Right atrium auricular region (tissue), 2 donors: ENCODE results near the gene SLC16A12. TPM values are rescaled to one million over a fixed set of nuclear protein-coding genes. Genes with fewer than 3 reads are reported as not detected.

Experiments used
- DNase-seq: peaks from one replicate; pipeline ENCODE4 v3.0.0-alpha.2; 2019; ENCODE audit warnings: low spot score
- H3K27ac ChIP-seq, 2 donors: fragments of 200-600 bp; sonication (generic); 1 replicate in 1 of 2; 2 replicates in 1 of 2; pipeline ENCODE4 v1.5.1; 2016 to 2019
- H3K27me3 ChIP-seq, 2 donors: fragments of 200-600 bp; sonication (generic); one replicate each; pipeline versions ENCODE4 v1.5.1 to v1.6.0; 2017 to 2019
- H3K36me3 ChIP-seq: fragments of 200-600 bp; sonication (generic); one replicate; pipeline ENCODE4 v1.5.1; 2016
- H3K4me1 ChIP-seq, 2 donors: fragments of 200-600 bp; sonication (generic); one replicate each; pipeline versions ENCODE4 v1.5.1 to v1.6.0; 2017 to 2019
- H3K4me3 ChIP-seq, 2 donors: fragments of 200-600 bp; sonication (generic); 1 replicate in 1 of 2; 2 replicates in 1 of 2; pipeline ENCODE4 v1.5.1; 2017 to 2019; ENCODE audit warnings: mild to moderate bottlenecking in 1 of 2, moderate library complexity in 1 of 2
- H3K9me3 ChIP-seq, 2 donors: fragments of 200-600 bp; sonication (generic); one replicate each; pipeline ENCODE4 v1.5.1; 2019
- total RNA-seq, 2 donors: library from RNA; depleted of rRNA; stranded (reverse); fragments of >200 nt; gene quantifications; one replicate each; pipeline ENCODE4 v1.1.0, GENCODE V29; 2016
- TF ChIP-seq, protein P1 (sequence below), 2 donors: fragments of 200-600 bp; sonication (generic); IDR thresholded peaks; one replicate each; pipeline ENCODE4 v1.5.1; 2019; ENCODE audit warnings: antibody characterized with exemption in 2 of 2

The SLC16A12 gene
- total RNA-seq, 2 donors from 2014 or later = 6.0 to 10.0 TPM

- H3K4me3 ChIP-seq = no peak overlapping the region
- TF ChIP-seq, protein P1, sequence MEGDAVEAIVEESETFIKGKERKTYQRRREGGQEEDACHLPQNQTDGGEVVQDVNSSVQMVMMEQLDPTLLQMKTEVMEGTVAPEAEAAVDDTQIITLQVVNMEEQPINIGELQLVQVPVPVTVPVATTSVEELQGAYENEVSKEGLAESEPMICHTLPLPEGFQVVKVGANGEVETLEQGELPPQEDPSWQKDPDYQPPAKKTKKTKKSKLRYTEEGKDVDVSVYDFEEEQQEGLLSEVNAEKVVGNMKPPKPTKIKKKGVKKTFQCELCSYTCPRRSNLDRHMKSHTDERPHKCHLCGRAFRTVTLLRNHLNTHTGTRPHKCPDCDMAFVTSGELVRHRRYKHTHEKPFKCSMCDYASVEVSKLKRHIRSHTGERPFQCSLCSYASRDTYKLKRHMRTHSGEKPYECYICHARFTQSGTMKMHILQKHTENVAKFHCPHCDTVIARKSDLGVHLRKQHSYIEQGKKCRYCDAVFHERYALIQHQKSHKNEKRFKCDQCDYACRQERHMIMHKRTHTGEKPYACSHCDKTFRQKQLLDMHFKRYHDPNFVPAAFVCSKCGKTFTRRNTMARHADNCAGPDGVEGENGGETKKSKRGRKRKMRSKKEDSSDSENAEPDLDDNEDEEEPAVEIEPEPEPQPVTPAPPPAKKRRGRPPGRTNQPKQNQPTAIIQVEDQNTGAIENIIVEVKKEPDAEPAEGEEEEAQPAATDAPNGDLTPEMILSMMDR (IDR thresholded peaks at IDR 0.05) = no peak
- no peaks in the 10 kb centered on the region for H3K4me1 ChIP-seq
- no peak for DNase-seq
- no peak overlapping the region for H3K27ac ChIP-seq
- no peaks in the 10 kb centered on the region for H3K27me3 ChIP-seq
- H3K36me3 ChIP-seq = no peaks in the 10 kb centered on the region
- H3K9me3 ChIP-seq = no peaks in the 10 kb centered on the region
Measured at GRCh38 chr10:89565180-89565579, 29.8 kb upstream of the SLC16A12 start.

GRCh38 chr10:89563861-89564478, 28.6 kb upstream of the SLC16A12 start:
- no peaks in the 10 kb centered on the region for H3K27me3 ChIP-seq
- TF ChIP-seq, protein P1 (IDR thresholded peaks at IDR 0.05) = peak; percentile 62 to 80
- H3K36me3 ChIP-seq = no peaks in the 10 kb centered on the region
- H3K4me1 ChIP-seq = no peaks in the 10 kb centered on the region
- no peaks in the 10 kb centered on the region for H3K9me3 ChIP-seq
- no peak overlapping the region for H3K4me3 ChIP-seq
- no peak for DNase-seq
- H3K27ac ChIP-seq = no peak overlapping the region

DNA sequence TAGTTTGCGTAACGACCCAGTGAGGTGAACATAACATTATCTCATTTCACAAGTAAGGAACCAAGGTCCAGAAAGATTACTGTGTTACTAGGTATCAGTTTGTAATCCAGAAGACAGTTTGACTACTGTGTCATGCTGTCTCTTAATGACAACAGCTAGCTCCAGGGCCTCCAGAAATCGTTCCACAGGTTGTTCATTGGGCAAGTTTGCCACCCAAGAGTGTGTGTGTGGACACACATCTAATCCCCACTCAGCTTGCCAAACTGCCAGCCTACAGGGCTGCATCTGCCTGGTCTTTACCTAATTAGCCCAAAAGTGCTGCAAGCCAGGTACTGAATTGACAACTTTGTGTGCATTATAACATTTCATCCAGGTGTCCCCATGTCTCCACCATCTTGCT, 27.9 kb upstream of the SLC16A12 start:
- TF ChIP-seq, protein P1 (IDR thresholded peaks at IDR 0.05) = no peak
- no peaks in the 10 kb centered on the region for H3K36me3 ChIP-seq
- H3K9me3 ChIP-seq = no peaks in the 10 kb centered on the region
- DNase-seq = no peak
- H3K4me1 ChIP-seq = no peaks in the 10 kb centered on the region
- H3K4me3 ChIP-seq = no peak overlapping the region
- H3K27me3 ChIP-seq = no peaks in the 10 kb centered on the region
- no peak overlapping the region for H3K27ac ChIP-seq

GRCh38 chr10:89556600-89556999, 21.2 kb upstream of the SLC16A12 start:
- no peak for DNase-seq
- H3K36me3 ChIP-seq = no peaks in the 10 kb centered on the region
- H3K4me1 ChIP-seq = peaks cover 0 to 5% of the 10 kb centered on the region in 2 donors
- no peak overlapping the region for H3K27ac ChIP-seq
- TF ChIP-seq, protein P1 (IDR thresholded peaks at IDR 0.05) = no peak
- H3K4me3 ChIP-seq = no peak overlapping the region
- H3K9me3 ChIP-seq = no peaks in the 10 kb centered on the region
- H3K27me3 ChIP-seq = no peaks in the 10 kb centered on the region

- H3K4me3 ChIP-seq = no peak overlapping the region
- no peaks in the 10 kb centered on the region for H3K36me3 ChIP-seq
- no peak for DNase-seq
- no peak overlapping the region for H3K27ac ChIP-seq
- TF ChIP-seq, protein P1 (IDR thresholded peaks at IDR 0.05) = peak in 1 of 2 donors; percentile 50
- peaks cover 0 to 5% of the 10 kb centered on the region in 2 donors for H3K4me1 ChIP-seq
- no peaks in the 10 kb centered on the region for H3K27me3 ChIP-seq
- H3K9me3 ChIP-seq = no peaks in the 10 kb centered on the region
Measured at GRCh38 chr10:89555688-89556445, 20.5 kb upstream of the SLC16A12 start.
